IMR-90 (cell line): ENCODE measurements around the gene TEX2. TPM values are rescaled to one million over a fixed set of nuclear protein-coding genes. Genes with fewer than 3 reads are reported as not detected.

Experiments used
- ATAC-seq: fragments of 200-7000 bp; cut with Tn5 transposase; 2 replicates; pipeline ENCODE4 v1.9.1; 2020; ENCODE audit warnings: low read depth, mild to moderate bottlenecking, moderate library complexity
- BruUV-seq: library from RNA; stranded (reverse); fragments of 400-500 nt; replicated peaks from 2 replicates; lab custom pipeline; 2021; lab: Mats Ljungman, UMichigan
- CTCF ChIA-PET: fragments of 300-600 bp; formaldehyde crosslinking; extraction: SDS; loops from one replicate; lab custom pipeline; 2021; ENCODE audit warnings: antibody characterized with exemption; lab: Yijun Ruan, JAX
- POLR2A ChIA-PET: fragments of 300-600 bp; sonication (Branson Sonifier 250); formaldehyde crosslinking; loops from one replicate; lab custom pipeline; 2022; ENCODE audit warnings: antibody characterized with exemption; ENCODE audit not compliant: unreplicated experiment; lab: Charles Lee
- DNase-seq: peaks from one replicate; pipeline ENCODE4 v3.0.0; 2013
- H2AFZ ChIP-seq: replicated peaks from 2 replicates; pipeline ENCODE3; 2013; ENCODE audit warnings: low read length, mild to moderate bottlenecking; ENCODE audit not compliant: poor library complexity
- H2AK5ac ChIP-seq: 2 replicates; pipeline ENCODE4 v1.6.1; 2013; ENCODE audit warnings: low read depth, low read length, inconsistent platforms
- H2AK9ac ChIP-seq: replicated peaks from 2 replicates; pipeline ENCODE3; 2013; ENCODE audit warnings: mild to moderate bottlenecking, low read depth, low read length, moderate library complexity; ENCODE audit not compliant: poor library complexity
- H2BK120ac ChIP-seq: 2 replicates; pipeline ENCODE4 v1.6.1; 2013; ENCODE audit warnings: low read depth, low read length, inconsistent platforms
- H2BK15ac ChIP-seq: 3 replicates; pipeline ENCODE4 v1.6.1; 2013; ENCODE audit warnings: low read depth, low read length, inconsistent platforms
- H2BK20ac ChIP-seq: 2 replicates; pipeline ENCODE4 v1.6.1; 2013; ENCODE audit warnings: low read depth, mild to moderate bottlenecking, inconsistent platforms, low read length, moderate library complexity
- H2BK5ac ChIP-seq: 2 replicates; pipeline ENCODE4 v1.6.1; 2013; ENCODE audit warnings: mild to moderate bottlenecking, low read depth, low read length, inconsistent platforms; ENCODE audit not compliant: poor library complexity, severe bottlenecking
- H3K14ac ChIP-seq: replicated peaks from 2 replicates; pipeline ENCODE4 v1.6.1; 2013; ENCODE audit warnings: low read depth, low read length, inconsistent platforms
- H3K18ac ChIP-seq: 2 replicates; pipeline ENCODE4 v1.6.1; 2013; ENCODE audit warnings: low read depth, low read length, control low read depth
- H3K23ac ChIP-seq: 2 replicates; pipeline ENCODE4 v1.6.1; 2013; ENCODE audit warnings: low read depth, low read length, inconsistent platforms
- H3K27ac ChIP-seq: 2 replicates; pipeline ENCODE4 v1.5.1; 2013; ENCODE audit warnings: mild to moderate bottlenecking, control low read depth, low read length; ENCODE audit not compliant: insufficient read depth
- H3K27me3 ChIP-seq: 2 replicates; pipeline ENCODE4 v1.6.1; 2013; ENCODE audit warnings: low read length; ENCODE audit not compliant: control insufficient read depth, insufficient read depth
- H3K36me3 ChIP-seq: 2 replicates; pipeline ENCODE4 v1.6.1; 2013; ENCODE audit warnings: low read length, mixed read lengths; ENCODE audit not compliant: control insufficient read depth, insufficient read depth
- H3K4ac ChIP-seq: 2 replicates; pipeline ENCODE4 v1.6.1; 2013; ENCODE audit warnings: low read depth, low read length, inconsistent platforms
- H3K4me1 ChIP-seq: 2 replicates; pipeline ENCODE4 v1.6.1; 2013; ENCODE audit warnings: low read length, mixed read lengths; ENCODE audit not compliant: control insufficient read depth, insufficient read depth
- H3K4me2 ChIP-seq: 2 replicates; pipeline ENCODE4 v1.6.1; 2013; ENCODE audit warnings: low read depth, mild to moderate bottlenecking, control low read depth, low read length, moderate library complexity
- H3K4me3 ChIP-seq: 2 replicates; pipeline ENCODE4 v1.5.1; 2013; ENCODE audit warnings: low read depth, mild to moderate bottlenecking, control low read depth, low read length, moderate library complexity; ENCODE audit not compliant: insufficient read depth
- H3K56ac ChIP-seq: 2 replicates; pipeline ENCODE4 v1.6.1; 2013; ENCODE audit warnings: low read length, inconsistent platforms; ENCODE audit not compliant: insufficient read depth; ENCODE audit errors: extremely low read depth
- H3K79me1 ChIP-seq, 2 experiments: 2 replicates each; pipeline ENCODE4 v1.6.1; 2013; ENCODE audit warnings: low read length in 2 of 2, inconsistent platforms in 1 of 2, low read depth in 1 of 2
- H3K9ac ChIP-seq: 2 replicates; pipeline ENCODE4 v1.6.1; 2013; ENCODE audit warnings: low read depth, low read length, control low read depth
- H3K9me1 ChIP-seq: 2 replicates; pipeline ENCODE4 v1.6.1; 2013; ENCODE audit warnings: low read length, inconsistent platforms; ENCODE audit not compliant: insufficient read depth
- H3K9me3 ChIP-seq: 2 replicates; pipeline ENCODE4 v1.6.1; 2013; ENCODE audit warnings: low read length; ENCODE audit not compliant: control insufficient read depth, insufficient read depth
- H4K20me1 ChIP-seq: 2 replicates; pipeline ENCODE4 v1.6.1; 2013; ENCODE audit warnings: low read length, inconsistent platforms; ENCODE audit not compliant: insufficient read depth
- H4K5ac ChIP-seq: 2 replicates; pipeline ENCODE4 v1.6.1; 2013; ENCODE audit warnings: mild to moderate bottlenecking, low read depth, low read length, control low read depth
- H4K8ac ChIP-seq, 2 experiments: 2 replicates each; pipeline ENCODE4 v1.6.1; 2013; ENCODE audit warnings: low read depth in 2 of 2, low read length in 2 of 2, control low read depth in 1 of 2, inconsistent platforms in 1 of 2
- H4K91ac ChIP-seq: 2 replicates; pipeline ENCODE4 v1.6.1; 2013; ENCODE audit warnings: low read depth, low read length, inconsistent platforms; ENCODE audit not compliant: insufficient read depth
- CEBPB ChIP-seq: IDR thresholded peaks from 2 replicates; pipeline ENCODE4 v1.6.1; 2012; ENCODE audit warnings: low read depth, low read length, improper control_type of control experiment
- MAFK ChIP-seq: IDR thresholded peaks from 2 replicates; pipeline ENCODE4 v1.6.1; 2012; ENCODE audit warnings: low read depth, low read length, improper control_type of control experiment
- MAZ ChIP-seq: IDR thresholded peaks from 2 replicates; pipeline ENCODE4 v1.6.1; 2012; ENCODE audit warnings: low read depth, mild to moderate bottlenecking, low read length, improper control_type of control experiment, moderate library complexity, borderline replicate concordance
- MXI1 ChIP-seq: IDR thresholded peaks from 2 replicates; pipeline ENCODE4 v1.6.1; 2012; ENCODE audit warnings: low read depth, mild to moderate bottlenecking, low read length, moderate library complexity, borderline replicate concordance
- NFE2L2 ChIP-seq: fragments of 150-350 bp; IDR thresholded peaks from 2 replicates; pipeline ENCODE4 v1.6.1; 2016; ENCODE audit warnings: low read depth, mild to moderate bottlenecking, low read length
- RAD21 ChIP-seq: IDR thresholded peaks from 2 replicates; pipeline ENCODE4 v1.6.1; 2012; ENCODE audit warnings: low read length, improper control_type of control experiment
- RCOR1 ChIP-seq: IDR thresholded peaks from 2 replicates; pipeline ENCODE4 v1.6.1; 2012; ENCODE audit warnings: mild to moderate bottlenecking, low read length, improper control_type of control experiment; ENCODE audit not compliant: insufficient replicate concordance
- RFX5 ChIP-seq: IDR thresholded peaks from 2 replicates; pipeline ENCODE4 v1.8.0; 2012; ENCODE audit warnings: low read depth, mild to moderate bottlenecking, low read length, moderate library complexity
- SMC3 ChIP-seq: fragments of 150-350 bp; IDR thresholded peaks from 2 replicates; pipeline ENCODE4 v1.6.1; 2016; ENCODE audit warnings: low read depth, mild to moderate bottlenecking, antibody characterized with exemption, low read length, moderate library complexity
- WGBS, 2 experiments: methylation state at CpG; one replicate each; pipeline versions ENCODE4 v1.1.5 to v1.1.7; 2013; ENCODE audit warnings: missing lambda C conversion rate in 2 of 2; ENCODE audit not compliant: insufficient read length in 1 of 2; ENCODE audit errors: extremely low coverage in 2 of 2; 5-methylcytosine and 5-hydroxymethylcytosine counted together
- dilution Hi-C: fragments of 300-500 bp; cut with HindIII; formaldehyde crosslinking; loops from one replicate; pipeline ENCODE4 v1.14.3; 2018; ENCODE audit warnings: low sequenced_read_pairs; ENCODE audit not compliant: unreplicated experiment
- in situ Hi-C: fragments of 300-500 bp; cut with MboI; formaldehyde crosslinking; loops from 3 replicates; pipeline ENCODE4 v1.14.3; 2019; ENCODE audit warnings: low sequenced_read_pairs, inconsistent platforms, mixed read lengths
- intact Hi-C: fragments of 100-400 bp; cut with micrococcal nuclease; formaldehyde crosslinking; loops from 2 replicates; pipeline ENCODE4 v1.10.0; 2022
- polyA plus RNA-seq, 3 experiments: library from polyadenylated mRNA; depleted of rRNA; stranded (reverse); fragments of >200 nt; gene quantifications; 2 replicates each; pipeline ENCODE4 v1.2.3, GENCODE V29; 2012; ENCODE audit warnings: low replicate concordance in 1 of 3
- total RNA-seq: library from RNA; depleted of rRNA; stranded (reverse); fragments of >200 nt; gene quantifications from 2 replicates; pipeline ENCODE4 v1.2.3, GENCODE V29; 2012
- TF ChIP-seq, protein P1 (sequence below): fragments of 150-350 bp; IDR thresholded peaks from 2 replicates; pipeline ENCODE4 v1.6.1; 2017; ENCODE audit warnings: mild to moderate bottlenecking, antibody characterized with exemption, low read length, low read depth
- TF ChIP-seq, protein P2 (sequence below): fragments of 150-350 bp; IDR thresholded peaks from 2 replicates; pipeline ENCODE4 v1.6.1; 2016; ENCODE audit warnings: low read depth, mild to moderate bottlenecking, low read length, moderate library complexity, borderline replicate concordance

TEX2 gene
- total and polyA plus RNA-seq, 2 of the 4 experiments (the other 2 are of a cell fraction): 18.2 to 21.9 TPM

DNA sequence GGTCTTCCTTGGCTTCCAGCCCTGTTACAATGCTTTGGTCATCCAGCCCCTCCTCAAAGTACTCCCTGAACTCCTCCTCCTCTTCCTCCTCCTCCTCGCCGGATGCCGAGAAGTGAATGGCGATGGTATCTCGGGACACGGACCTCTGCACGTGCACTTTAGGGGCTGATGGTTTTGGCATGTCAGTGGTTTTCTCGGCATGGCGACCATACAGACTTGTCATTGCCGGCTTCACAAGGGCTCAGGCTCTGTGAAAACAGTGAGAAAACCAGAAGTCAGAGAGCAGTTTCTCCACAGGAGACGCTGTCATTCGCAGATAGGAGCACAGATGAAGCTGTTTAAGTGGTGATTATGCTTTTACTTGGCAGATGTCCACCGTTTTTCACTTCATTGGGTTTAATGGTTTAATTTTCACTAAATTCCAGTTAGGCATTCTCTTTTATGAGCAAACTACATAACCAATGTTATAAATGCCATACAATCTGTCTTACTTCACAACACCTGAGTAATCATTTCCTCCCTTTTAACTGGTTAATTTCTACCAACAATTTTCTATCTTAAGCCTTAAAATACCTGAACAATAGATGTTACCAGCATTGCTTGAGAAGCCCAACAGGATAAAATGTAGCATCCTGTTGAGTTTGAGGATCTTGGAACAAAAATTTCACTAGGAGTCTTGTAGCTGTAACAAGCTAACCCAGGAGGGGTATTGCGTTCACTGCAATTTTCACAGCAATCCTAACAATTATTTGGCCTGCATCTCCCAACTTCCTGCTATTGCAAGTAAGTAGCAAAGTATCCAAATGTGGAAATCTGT lies 48.9 kb downstream of the TEX2 start (continued):
- TF ChIP-seq CEBPB: no peak
- TF ChIP-seq NFE2L2: no peak

DNA sequence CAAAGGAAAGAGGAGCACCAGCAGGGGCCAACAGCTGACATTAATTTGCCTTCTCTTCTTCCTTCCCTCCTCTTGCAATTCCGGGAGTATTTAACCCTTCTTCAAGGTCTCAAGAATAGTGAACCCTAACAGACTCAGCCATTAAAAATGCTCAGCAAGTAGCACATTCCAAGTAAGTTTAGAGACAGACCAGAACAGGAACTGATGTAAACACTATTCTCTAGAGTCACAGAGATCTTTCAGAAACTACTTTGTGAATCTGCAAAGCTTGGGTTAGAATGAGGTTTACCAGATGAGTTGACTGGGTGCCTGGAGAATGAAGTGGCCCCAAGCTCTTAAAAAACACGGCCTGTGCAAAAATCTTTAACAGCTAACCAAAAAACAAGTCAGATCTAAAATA lies 50.9 kb downstream of the TEX2 start:
- Histone ChIP-seq H3K4ac (peak overlapping the region; percentile 31; the same call in 1 of the 2 replicates), H3K4me3 (no peak overlapping the region), H4K5ac (peak overlapping the region; percentile 81), H2BK5ac (peak overlapping the region; percentile 87), H2BK120ac (peak overlapping the region; percentile 29; the same call in 1 of the 2 replicates), H3K56ac (no peak overlapping the region), H3K9me3 (no peaks in the 10 kb centered on the region), H3K27ac (peak overlapping the region; percentile 69), H3K27me3 (no peaks in the 10 kb centered on the region), H2AFZ (no peak overlapping the region), H3K4me1 (peaks cover 33% of the 10 kb centered on the region), H3K36me3 (peaks cover 8% of the 10 kb centered on the region; the same call in 1 of the 2 replicates), H2BK15ac (0 out of 3 replicates have a peak overlapping the region, but pooled peaks have one; percentile 41), H3K4me2 (peak overlapping the region; percentile 61; the same call in 1 of the 2 replicates), H3K14ac (peak overlapping the region; percentile 71; the same call in 1 of the 2 replicates), H2AK9ac (no peak overlapping the region), H3K9ac (0 out of 2 replicates have a peak overlapping the region, but pooled peaks have one; percentile 10), H3K18ac (peak overlapping the region; percentile 89), H2AK5ac (peak overlapping the region; percentile 81; the same call in 1 of the 2 replicates), H3K79me1 (peaks cover 26 to 49% of the 10 kb centered on the region in 2 experiments), H4K91ac (peak overlapping the region; percentile 30), H4K20me1 (no peaks in the 10 kb centered on the region; the same call in 1 of the 2 replicates), H2BK20ac (peak overlapping the region; percentile 60; the same call in 1 of the 2 replicates), H3K9me1 (peaks cover 24% of the 10 kb centered on the region), H3K23ac (0 out of 2 replicates have a peak overlapping the region, but pooled peaks have one; percentile 10), H4K8ac (peak overlapping the region; percentile 42 to 70; a peak in 3 of 4 replicates)
- ChIA-PET POLR2A (no interaction called here), CTCF (interaction anchor here (0.8 to 1.2 kb wide), 2 partner anchors 17 to 183 kb away, joined by 3 to 7 read pairs; no protein-coding TSS in a partner anchor)
- dilution Hi-C loops (no loop called here), in situ Hi-C loops (no loop called here), intact Hi-C loops (no loop called here)
- DNase-seq: peak; percentile 82
- ATAC-seq: peak; percentile 86
- TF ChIP-seq CEBPB (no peak), SMC3 (no peak), MAFK (no peak), MXI1 (no peak), RAD21 (no peak), RCOR1 (no peak), NFE2L2 (no peak), RFX5 (no peak), MAZ (no peak)
- TF ChIP-seq, protein P1, sequence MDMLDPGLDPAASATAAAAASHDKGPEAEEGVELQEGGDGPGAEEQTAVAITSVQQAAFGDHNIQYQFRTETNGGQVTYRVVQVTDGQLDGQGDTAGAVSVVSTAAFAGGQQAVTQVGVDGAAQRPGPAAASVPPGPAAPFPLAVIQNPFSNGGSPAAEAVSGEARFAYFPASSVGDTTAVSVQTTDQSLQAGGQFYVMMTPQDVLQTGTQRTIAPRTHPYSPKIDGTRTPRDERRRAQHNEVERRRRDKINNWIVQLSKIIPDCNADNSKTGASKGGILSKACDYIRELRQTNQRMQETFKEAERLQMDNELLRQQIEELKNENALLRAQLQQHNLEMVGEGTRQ: no peak
- TF ChIP-seq, protein P2, sequence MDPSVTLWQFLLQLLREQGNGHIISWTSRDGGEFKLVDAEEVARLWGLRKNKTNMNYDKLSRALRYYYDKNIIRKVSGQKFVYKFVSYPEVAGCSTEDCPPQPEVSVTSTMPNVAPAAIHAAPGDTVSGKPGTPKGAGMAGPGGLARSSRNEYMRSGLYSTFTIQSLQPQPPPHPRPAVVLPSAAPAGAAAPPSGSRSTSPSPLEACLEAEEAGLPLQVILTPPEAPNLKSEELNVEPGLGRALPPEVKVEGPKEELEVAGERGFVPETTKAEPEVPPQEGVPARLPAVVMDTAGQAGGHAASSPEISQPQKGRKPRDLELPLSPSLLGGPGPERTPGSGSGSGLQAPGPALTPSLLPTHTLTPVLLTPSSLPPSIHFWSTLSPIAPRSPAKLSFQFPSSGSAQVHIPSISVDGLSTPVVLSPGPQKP: no peak
- BruUV-seq: no TSS peak
- WGBS, 2 experiments: no CpG with 5 or more reads among the region's 2 CpGs
